ENCODE measurements around the gene LRCH1. TPM values are rescaled to one million over a fixed set of nuclear protein-coding genes. Genes with fewer than 3 reads are reported as not detected.

The LRCH1 gene
- total and polyA plus RNA-seq, 2 experiments from 2014 or later: 6.0 to 14.6 TPM

DNA sequence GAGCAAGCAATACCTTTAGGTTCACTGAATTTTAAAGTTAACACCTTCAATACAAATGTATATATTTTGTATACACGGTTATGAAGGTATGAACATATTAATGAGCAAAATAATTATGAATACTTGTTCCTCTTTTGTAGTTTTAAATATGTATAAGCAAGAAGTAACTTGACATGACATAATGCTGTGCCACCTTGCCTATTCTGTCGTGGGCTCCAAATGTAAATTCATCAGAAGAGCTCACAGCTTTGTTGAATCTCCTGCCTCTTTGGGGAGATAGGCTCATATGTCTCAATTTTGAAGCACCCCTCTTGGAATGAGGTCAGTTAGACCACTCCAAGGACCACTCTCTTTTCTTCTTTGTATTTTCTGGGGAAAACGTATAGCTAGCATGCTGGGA lies 59.3 kb downstream of the LRCH1 start:
- no peak for DNase-seq (ENCODE audit: low read depth in 1 of 2, low spot score in 1 of 2)
- peaks cover 22% of the 10 kb centered on the region for H3K4me1 ChIP-seq (ENCODE audit: low read depth)
- no peaks in the 10 kb centered on the region for H3K27me3 ChIP-seq
- TF ChIP-seq, protein P1, sequence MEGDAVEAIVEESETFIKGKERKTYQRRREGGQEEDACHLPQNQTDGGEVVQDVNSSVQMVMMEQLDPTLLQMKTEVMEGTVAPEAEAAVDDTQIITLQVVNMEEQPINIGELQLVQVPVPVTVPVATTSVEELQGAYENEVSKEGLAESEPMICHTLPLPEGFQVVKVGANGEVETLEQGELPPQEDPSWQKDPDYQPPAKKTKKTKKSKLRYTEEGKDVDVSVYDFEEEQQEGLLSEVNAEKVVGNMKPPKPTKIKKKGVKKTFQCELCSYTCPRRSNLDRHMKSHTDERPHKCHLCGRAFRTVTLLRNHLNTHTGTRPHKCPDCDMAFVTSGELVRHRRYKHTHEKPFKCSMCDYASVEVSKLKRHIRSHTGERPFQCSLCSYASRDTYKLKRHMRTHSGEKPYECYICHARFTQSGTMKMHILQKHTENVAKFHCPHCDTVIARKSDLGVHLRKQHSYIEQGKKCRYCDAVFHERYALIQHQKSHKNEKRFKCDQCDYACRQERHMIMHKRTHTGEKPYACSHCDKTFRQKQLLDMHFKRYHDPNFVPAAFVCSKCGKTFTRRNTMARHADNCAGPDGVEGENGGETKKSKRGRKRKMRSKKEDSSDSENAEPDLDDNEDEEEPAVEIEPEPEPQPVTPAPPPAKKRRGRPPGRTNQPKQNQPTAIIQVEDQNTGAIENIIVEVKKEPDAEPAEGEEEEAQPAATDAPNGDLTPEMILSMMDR (IDR thresholded peaks at IDR 0.05; ENCODE audit: low read depth, low read length): no peak
- H3K27ac ChIP-seq: no peak overlapping the region
- H3K9me3 ChIP-seq (ENCODE audit: low read depth): no peaks in the 10 kb centered on the region
- H3K4me3 ChIP-seq: no peak overlapping the region
- H3K36me3 ChIP-seq: no peaks in the 10 kb centered on the region

DNA sequence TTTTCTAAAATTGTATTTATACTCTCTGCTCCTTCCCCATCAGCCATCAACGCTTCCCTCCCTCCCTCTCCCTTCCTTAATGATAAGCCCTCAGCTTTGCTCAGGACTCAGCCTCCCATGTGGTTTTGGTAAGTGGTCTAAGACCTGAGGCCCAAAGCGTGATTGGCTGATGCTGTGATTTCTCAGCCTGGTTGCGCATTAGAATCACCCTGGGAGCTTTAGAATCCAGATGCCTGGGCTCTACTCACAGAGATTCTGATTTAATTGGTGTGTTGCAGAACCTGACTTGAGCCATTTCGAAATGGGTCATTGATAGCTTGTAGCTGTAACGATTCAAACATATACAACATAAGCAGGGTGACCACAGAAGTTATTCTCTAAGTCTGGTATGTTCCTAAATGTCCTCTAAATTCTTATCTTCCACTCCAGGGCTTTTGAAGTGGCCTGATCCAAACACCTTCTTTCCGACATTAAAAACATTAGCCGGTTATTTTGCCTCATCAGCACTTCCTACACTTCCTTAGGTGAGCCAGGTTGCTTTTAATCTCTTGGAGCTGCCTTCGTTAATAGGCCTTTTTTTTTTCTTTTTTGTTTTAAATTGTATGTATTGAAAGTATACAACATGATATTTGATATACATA lies 60.6 kb downstream of the LRCH1 start:
- TF ChIP-seq, protein P1 (IDR thresholded peaks at IDR 0.05; ENCODE audit: low read depth, low read length): no peak
- Histone ChIP-seq H3K9me3 (ENCODE audit: low read depth) (no peaks in the 10 kb centered on the region), H3K36me3 (no peaks in the 10 kb centered on the region), H3K4me3 (no peak overlapping the region), H3K27ac (no peak overlapping the region), H3K4me1 (ENCODE audit: low read depth) (peaks cover 26% of the 10 kb centered on the region), H3K27me3 (no peaks in the 10 kb centered on the region)
- no peak for DNase-seq (ENCODE audit: low read depth in 1 of 2, low spot score in 1 of 2)

DNA sequence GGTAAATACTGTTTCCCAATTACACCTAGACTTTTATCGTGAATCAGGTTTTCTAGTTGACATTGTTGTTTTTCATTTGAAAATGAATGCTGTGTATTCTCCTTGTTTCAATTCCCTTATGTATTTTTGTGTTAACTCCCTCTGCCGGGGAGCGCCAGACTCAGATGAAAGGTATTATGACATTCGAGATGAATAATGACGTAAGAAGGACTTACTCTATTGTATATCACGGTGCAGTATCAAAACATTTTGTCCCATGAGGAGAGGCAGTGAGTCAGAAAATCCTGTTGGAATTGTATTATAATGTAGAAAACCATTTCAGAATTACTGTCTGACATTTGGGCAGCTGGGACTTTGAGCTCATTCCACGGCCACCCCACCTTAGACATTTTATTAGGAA lies 61.6 kb downstream of the LRCH1 start:
- Histone ChIP-seq H3K4me3 (no peak overlapping the region), H3K4me1 (ENCODE audit: low read depth) (peaks cover 22% of the 10 kb centered on the region), H3K9me3 (ENCODE audit: low read depth) (no peaks in the 10 kb centered on the region), H3K27me3 (no peaks in the 10 kb centered on the region), H3K36me3 (no peaks in the 10 kb centered on the region), H3K27ac (no peak overlapping the region)
- DNase-seq (ENCODE audit: low read depth in 1 of 2, low spot score in 1 of 2): peak in 1 of 2 donors; percentile 88
- TF ChIP-seq, protein P1 (IDR thresholded peaks at IDR 0.05; ENCODE audit: low read depth, low read length): peak; percentile 42

DNA sequence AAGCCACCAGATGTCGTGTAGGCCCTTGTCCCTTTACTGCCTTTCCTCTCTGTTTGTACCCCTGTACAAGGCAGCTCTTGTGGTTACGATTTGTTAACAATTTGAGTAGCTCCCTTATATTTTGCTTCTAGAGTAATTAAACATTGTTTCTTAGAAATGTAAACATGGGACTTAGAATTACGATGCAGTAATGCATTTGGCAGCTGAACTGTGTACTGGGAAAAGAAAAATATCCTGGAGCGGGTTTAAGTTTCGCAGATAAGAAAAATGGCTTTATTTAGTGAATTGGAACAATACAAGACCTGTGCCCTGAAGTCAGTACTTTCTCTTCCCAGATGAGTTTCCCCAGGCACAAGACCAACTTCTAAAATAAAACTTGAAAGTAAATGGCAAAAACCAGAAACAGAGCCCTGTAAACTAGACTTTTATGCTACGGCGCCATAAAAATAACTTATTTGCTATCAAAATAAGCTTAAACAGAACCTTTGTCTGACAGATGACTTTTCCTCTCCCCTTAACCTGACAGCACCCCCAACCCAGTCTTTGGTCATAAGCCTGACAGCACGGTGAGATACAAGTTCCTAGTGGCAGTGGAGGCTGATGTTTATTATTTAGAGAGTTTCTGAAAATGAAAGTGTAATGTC lies 63.0 kb downstream of the LRCH1 start:
- TF ChIP-seq, protein P1 (IDR thresholded peaks at IDR 0.05; ENCODE audit: low read depth, low read length): no peak
- Histone ChIP-seq H3K9me3 (ENCODE audit: low read depth) (no peaks in the 10 kb centered on the region), H3K4me3 (no peak overlapping the region), H3K4me1 (ENCODE audit: low read depth) (peaks cover 34% of the 10 kb centered on the region), H3K36me3 (no peaks in the 10 kb centered on the region), H3K27ac (no peak overlapping the region), H3K27me3 (no peaks in the 10 kb centered on the region)
- peak in 1 of 2 donors; percentile 44 for DNase-seq (ENCODE audit: low read depth in 1 of 2, low spot score in 1 of 2)

DNA sequence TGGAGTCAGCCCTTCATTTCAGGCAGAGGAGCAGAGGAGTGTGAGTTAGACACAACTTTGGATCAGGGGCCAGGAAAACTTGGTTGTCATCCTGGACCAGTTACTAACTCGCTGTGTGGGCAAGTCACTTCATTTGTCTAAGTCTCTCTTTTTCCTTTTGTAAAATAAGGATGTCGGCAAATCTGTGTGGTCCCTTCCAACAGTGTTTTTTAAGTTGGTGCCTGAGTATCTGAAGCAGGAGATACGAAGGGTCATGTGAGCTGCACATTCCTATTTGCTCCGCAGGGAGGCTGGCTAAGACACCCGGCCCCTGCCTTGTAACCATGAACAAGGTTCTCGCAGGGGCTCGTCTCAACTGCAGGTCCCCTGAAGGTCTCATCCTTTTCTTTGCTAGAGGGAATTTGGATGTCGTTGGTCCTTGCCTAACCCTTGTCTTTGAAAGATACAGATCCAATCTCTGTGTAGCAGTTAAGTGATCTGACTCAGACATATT lies 64.3 kb downstream of the LRCH1 start:
- Histone ChIP-seq H3K9me3 (ENCODE audit: low read depth) (no peaks in the 10 kb centered on the region), H3K4me1 (ENCODE audit: low read depth) (peaks cover 39% of the 10 kb centered on the region), H3K27me3 (no peaks in the 10 kb centered on the region), H3K27ac (no peak overlapping the region), H3K4me3 (no peak overlapping the region), H3K36me3 (no peaks in the 10 kb centered on the region)
- peak in 1 of 2 donors; percentile 37 for DNase-seq (ENCODE audit: low read depth in 1 of 2, low spot score in 1 of 2)
- TF ChIP-seq, protein P1 (IDR thresholded peaks at IDR 0.05; ENCODE audit: low read depth, low read length): no peak

All from cardiac muscle cell (in vitro differentiated cells and primary cell).